TTC549 (cell line): ENCODE data around the gene WWP2.
"Not testable (repeated sequence)": the region's sequence is repeated elsewhere in the genome, so short reads cannot be mapped to it uniquely, and the experiment has no call there.

Source experiments
- FAIRE-seq: peaks from 2 replicates; lab custom pipeline; 2012; peaks lifted over from hg19 to GRCh38; lab: Jason Lieb, UNC

Gene WWP2

DNA sequence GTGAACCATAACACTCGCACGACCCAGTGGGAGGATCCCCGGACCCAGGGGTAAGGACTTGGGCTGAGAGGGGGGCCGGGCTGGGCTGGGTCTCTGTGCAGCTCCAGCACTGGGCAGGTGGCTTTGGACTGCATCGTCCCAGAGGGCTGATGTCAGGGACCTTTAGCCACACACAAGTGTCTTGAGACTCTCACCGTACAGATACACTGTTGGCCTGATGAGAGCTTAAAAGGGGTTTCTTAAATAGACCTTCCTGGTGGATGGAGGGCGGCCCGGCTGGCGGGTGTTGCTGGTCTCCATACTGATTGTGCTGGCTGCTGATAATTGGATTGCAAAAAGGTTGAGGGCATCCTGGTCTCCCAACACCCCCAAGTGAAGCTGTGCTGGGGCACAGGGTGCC is 167.3 kb downstream of the WWP2 start:
- no peak for FAIRE-seq

DNA sequence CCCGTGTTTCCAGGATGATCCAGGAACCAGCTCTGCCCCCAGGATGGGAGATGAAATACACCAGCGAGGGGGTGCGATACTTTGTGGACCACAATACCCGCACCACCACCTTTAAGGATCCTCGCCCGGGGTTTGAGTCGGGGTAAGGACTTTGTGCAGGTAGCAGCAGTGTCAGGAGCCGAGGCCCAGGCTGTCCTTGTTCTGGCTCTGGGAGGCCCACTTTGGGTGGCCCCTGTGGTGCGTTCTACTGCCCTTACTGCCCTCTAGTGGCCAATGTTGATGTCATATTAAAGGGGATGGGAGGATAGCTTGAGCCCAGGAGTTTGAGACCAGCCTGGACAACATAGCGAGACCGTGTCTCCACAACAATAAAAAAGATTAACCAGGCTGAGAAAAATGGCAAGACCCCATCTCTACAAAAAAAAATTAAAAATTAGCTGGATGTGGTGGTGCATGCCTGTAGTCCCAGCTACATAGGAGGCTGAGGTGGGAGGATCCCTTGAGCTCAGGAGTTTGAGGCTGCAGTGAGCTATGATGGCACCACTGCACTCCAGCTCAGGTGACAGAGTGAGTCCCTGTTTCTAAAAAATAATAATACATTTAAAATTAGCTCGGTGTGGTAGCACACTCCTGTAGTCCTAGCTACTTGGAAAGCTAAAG is 168.1 kb downstream of the WWP2 start:
- FAIRE-seq: no peak

DNA sequence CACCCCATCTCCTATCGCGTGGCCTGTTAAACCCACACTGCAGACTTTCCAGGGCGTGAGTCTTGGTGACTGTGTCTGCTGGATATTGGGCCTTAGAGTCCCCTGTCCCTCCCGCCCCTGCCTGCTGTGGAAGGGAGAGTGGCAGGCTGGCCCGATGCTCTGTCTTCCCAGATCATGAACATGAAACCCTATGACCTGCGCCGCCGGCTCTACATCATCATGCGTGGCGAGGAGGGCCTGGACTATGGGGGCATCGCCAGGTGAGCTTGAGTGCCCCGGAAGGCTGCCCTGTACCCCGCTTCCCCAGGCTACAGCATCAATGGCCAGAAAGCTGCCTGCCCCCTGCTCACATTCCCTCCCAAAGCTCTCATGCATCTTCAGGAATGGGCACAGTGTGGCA is 169.5 kb downstream of the WWP2 start:
- FAIRE-seq: no peak

DNA sequence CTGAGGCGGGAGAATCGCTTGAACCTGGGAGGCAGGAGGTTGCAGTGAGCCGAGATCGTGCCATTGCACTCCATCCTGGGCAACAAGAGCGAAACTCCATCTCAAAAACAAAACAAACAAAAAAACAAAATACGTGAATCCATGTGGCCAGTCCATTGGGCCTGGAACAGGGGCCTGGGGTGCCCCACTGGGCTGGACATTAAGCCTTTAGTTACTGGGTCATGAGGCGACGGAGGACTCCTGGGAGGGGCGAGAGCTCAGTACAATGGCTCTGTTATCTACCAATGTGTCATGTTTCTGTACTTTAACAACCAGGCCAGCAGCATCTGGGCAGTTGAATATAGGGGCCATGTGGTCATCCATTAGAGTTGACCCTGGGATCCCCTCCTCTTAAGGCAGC is 170.1 kb downstream of the WWP2 start:
- FAIRE-seq: no peak

DNA sequence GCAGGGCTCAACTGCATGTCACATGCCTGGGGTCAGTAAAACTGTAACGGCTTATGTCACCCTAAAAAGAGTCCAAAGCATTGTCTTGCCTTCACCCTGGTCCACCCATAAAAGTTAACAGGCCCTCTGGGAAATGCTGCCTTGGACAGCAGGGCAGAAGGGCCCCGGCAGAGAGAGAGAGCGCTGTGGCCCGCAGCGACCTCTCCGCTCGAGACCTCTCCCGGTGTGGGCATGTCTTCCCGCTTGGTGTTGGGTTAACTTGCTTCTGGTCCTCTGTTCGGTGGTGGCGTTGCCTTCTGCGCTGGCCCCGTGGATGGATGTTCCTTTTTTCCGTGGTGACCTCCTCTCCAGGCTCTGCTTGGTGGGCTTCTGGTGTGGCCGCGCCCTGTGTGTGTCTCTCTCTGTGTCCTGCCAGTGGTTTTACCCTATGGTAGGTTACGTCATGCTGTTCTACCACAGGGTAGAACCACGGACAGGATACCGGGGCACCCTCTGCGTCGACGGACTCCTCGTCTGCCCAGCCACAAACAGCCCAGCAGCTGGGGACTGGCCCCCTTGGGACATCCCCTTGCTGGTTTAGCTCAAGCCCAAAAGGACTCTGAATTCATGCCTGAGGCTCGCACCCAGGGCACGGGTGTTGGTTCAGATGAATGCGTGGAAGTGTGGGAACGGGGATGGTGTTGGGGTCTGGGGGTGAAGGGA is 170.7 kb downstream of the WWP2 start:
- no peak for FAIRE-seq

DNA sequence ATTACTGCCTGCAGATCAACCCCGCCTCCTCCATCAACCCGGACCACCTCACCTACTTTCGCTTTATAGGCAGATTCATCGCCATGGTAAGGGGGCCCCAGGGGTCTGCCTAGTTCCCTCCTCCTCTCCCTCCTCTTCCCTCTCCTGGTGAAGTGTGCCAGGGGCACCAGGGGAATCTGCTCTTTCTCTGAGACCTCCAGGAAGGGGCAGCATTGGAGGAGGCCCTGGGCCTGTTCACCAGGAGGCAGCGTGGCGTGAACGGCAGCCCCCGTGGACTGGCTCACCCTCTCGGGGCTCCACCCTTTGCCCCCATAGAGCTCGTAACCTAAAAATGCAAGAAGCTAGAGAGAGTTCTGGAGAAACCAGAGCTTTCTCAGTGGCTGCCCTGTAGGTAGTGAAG is 171.9 kb downstream of the WWP2 start:
- no peak for FAIRE-seq

DNA sequence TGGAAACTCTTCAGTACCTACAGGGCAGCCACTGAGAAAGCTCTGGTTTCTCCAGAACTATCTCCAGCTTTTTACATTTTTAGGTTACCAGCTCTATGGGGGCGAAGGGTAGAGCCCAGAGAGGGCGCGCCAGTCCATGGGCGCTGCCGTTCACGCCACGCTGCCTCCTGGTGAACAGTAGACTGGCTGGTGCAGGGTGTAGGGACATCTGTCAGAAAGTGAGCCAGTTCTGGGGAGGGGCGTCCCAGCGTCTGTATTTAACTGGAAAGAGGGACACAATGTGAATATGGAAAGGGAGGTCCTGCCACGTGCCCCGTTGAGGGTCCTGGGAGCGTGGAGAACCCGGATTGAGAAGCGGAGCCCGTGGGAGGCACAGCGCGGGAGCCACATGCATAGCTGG is 172.6 kb downstream of the WWP2 start:
- FAIRE-seq: no peak

DNA sequence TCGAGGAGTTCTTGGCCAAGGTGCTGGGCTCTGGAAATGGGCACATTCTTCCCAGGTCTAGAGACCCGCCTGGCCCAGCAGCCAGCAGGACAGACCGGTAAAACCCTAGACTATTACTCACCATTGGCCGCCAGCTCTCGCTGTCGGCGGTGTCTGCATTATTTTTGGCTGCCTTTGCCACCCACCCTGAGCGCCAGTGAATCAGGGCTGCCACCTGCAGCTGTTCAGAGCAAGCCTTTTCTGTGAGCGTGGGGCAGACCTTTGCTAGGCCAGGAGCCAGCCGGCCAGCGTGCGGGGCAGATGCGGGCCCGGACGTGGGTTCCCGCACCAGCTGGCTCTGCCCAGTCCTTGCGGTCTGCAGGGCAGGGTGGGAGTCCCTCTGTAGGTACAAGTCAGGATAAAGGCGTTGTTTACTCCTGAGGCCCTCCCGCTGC is 173.2 kb downstream of the WWP2 start:
- FAIRE-seq: no peak

DNA sequence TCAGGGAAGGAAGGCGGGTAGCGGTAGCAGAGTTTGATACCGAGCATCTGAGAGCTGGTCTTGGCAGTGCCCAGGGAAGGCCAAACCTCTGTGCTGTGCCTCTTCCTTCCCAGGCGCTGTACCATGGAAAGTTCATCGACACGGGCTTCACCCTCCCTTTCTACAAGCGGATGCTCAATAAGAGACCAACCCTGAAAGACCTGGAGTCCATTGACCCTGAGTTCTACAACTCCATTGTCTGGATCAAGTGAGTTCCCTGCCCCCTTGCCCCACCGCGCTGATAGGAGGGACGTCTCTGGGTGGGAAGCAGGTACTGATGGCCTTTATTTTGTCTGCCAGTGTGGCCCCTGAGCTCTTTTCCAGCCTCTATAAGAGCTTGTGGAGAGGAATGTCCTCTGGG is 173.6 kb downstream of the WWP2 start:
- FAIRE-seq: no peak

DNA sequence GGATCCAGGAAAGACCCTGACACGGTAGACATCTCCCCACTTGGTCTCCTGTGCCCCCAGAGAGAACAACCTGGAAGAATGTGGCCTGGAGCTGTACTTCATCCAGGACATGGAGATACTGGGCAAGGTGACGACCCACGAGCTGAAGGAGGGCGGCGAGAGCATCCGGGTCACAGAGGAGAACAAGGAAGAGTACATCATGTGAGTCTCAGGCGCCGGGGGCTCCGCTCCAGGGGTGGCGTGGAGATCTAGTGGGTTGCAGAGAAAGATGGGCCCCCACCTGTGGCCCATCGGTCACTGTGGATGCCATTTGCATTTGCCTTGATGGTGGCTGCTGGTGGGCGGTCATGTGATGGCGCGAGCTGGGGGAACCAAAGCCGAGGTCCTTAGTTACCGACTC is 174.1 kb downstream of the WWP2 start:
- FAIRE-seq: no peak

DNA sequence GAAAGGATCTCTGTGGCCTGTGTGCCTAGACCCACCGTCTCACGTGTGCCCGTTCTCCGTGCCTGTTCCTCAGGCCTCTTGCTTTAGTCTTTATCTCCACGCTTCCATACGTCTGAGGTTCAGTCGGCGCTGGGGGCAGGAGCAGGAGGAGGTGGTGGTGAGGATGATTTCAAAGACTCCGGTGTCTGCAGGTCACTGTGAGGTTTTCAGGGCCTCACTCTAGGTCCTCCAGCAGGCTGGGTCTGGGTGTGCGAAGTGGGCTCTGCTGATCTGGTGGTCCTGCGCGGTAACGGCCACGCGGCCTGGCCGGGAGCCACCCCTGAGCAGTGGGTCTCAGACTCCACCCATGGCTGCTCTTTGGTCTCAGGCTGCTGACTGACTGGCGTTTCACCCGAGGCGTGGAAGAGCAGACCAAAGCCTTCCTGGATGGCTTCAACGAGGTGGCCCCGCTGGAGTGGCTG is 174.6 kb downstream of the WWP2 start:
- FAIRE-seq: no peak

DNA sequence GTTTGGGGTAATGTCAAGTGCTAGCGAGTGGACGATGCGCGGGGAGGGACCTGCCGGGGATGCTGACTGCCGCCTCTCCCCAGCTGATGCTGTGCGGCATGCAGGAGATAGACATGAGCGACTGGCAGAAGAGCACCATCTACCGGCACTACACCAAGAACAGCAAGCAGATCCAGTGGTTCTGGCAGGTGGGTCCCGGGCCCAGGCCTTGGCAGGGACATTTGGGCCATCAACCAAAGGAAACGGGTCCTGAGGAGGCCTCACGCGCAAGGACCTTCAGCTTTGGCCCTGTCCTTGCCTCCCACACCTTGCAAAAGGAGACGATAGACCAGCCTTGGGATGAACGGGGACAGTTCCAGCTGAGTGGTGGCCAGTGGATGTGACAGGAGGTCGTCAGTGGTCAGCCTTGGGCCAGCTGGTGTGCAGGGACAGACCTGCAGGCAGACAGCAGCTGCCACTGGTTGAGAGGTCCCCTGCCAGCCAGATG is 175.4 kb downstream of the WWP2 start:
- no peak for FAIRE-seq

DNA sequence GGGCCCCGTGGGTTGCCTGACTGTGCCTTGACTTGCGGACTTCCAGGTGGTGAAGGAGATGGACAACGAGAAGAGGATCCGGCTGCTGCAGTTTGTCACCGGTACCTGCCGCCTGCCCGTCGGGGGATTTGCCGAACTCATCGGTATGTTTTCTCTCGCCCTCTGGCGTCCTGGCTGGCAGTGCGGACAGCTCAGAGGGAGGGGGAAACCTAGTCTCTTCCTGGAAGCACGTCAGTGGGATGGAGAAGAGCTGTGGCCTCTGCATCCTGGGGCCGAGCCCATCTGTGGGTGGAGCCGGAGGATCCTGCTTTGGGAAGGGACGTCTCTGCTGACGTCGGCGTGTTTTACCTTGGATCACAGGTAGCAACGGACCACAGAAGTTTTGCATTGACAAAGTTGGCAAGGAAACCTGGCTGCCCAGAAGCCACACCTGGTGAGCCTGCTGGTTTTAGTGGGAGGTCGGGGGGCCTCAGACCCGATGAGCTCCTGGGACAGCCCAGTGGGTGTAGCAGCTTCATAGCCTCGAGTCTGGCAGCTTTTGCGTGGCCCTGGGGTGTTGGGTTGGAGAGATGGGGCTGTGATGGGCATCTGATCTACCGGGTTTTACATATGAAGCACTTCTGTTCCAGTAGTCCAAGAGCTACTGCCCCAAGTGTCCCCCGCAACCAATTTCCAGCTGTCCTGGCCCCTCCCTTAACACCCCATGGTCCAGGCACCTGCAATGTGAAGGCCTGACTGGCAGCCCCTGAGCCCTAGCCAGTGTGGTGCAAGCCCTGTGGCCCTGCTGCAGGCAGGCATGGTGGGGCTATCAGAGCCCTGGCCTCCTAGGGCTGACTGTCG is 177.1 kb downstream of the WWP2 start:
- FAIRE-seq: no peak

DNA sequence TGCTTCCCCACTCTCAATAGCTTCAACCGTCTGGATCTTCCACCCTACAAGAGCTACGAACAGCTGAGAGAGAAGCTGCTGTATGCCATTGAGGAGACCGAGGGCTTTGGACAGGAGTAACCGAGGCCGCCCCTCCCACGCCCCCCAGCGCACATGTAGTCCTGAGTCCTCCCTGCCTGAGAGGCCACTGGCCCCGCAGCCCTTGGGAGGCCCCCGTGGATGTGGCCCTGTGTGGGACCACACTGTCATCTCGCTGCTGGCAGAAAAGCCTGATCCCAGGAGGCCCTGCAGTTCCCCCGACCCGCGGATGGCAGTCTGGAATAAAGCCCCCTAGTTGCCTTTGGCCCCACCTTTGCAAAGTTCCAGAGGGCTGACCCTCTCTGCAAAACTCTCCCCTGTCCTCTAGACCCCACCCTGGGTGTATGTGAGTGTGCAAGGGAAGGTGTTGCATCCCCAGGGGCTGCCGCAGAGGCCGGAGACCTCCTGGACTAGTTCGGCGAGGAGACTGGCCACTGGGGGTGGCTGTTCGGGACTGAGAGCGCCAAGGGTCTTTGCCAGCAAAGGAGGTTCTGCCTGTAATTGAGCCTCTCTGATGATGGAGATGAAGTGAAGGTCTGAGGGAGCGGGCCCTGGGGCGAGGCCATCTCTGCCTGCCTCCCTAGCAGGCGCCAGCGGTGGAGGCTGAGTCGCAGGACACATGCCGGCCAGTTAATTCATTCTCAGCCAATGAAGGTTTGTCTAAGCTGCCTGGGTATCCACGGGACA is 177.9 kb downstream of the WWP2 start:
- FAIRE-seq: no peak

DNA sequence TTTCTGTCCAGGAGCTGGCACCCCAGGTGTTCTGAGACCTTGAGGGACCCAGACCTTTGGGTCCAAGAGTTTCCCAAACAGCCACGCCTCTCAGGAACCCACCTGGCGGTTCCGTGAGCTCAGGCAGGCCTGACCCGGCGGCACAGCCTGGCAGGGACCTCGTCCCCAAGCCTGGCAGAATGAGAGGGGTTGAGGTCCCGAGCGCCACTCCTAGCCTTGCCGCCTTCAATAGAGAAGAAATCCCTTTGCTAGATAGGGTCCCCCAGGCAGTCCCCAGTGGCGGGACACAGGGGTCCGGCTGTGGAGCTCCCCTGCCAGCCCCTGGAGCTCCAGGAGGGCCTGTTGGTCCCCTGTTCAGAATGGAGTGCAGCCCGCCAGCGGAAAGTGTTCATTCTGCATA is 178.5 kb downstream of the WWP2 start:
- FAIRE-seq: no peak

DNA sequence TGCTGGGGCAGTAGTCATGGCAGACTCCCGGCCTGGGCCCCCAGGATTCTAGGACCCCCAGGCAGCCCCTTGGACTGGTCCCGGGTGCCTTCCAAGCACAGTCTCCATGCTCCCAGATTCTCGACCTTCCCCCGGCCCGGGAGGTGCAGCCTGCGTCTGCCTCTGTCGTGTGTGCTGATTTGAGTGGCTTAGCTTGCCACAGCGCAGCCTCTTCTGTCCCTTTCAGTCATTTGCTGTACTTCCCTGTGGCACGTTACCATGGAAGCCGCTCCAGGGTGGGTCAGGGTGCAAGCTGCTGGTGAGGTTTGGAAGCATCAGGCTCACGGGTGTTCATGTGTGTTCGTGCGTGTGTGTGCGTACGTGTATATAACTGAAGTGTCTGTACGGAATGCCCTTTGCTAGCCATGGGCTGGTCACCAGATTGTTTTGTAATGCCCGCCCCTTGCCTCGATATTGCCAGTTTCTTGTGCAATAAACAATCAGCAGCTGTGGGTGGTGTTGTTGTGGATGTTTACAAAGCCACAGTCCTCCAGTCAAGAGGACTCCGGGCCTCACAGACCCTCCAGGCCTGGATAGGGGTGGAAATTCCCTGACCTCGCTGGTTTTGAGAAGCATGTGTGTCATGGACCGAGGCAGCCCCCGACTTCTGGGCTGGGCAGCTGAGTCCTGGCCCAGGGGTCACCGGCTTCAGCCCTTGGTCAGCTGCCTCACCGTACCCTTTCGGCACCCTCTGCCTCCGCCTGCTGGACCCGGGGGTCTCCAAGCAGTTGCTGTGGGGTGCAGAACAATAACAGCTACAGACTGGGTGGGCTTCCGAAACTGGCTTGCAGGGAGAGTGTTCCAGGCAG is 179.3 kb downstream of the WWP2 start:
- no peak for FAIRE-seq

DNA sequence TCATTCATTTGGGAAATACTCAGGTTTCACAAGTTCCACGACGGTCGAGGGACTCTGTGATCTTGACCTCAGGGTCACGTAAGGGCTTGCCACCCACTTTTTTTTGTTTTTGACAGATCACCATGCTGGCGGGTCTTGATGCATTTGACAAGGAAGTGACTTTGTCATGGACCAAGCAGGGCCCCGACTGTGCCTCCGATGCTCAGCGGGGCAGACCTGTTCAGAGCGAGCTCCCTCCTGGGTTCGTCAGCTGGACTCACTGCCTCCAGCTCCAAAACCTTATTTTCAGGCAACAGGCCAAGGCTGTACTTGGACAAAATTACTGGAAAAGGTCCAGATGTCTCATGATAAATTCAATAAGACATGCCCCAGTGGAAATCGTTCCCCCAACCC is 180.0 kb downstream of the WWP2 start:
- FAIRE-seq: no peak

DNA sequence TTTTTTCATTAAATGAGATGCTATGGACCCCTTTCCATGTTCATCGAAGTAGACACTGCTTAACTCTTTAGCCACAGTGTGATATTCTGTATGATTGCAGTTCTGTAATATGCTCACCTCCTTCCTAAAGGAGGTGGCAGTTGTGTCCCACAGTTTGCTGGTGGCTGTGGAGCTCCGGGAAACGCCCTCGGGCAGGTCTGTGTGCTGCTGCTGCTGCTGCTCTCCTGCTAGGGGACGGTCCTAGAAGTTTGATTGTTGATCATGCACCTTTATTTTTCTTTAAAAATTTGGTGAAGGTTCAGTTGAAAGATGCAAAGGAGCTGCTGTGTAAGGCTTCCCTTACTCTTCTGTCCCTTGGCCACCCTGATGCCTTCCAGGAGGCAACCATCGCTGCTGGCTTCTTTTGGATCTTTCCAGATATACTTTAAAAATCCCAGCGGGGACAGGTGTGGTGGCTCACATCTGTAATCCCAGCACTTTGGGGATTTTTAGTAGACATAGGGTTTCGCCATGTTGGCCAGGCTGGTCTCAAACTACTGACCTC is 180.6 kb downstream of the WWP2 start:
- FAIRE-seq: no peak

DNA sequence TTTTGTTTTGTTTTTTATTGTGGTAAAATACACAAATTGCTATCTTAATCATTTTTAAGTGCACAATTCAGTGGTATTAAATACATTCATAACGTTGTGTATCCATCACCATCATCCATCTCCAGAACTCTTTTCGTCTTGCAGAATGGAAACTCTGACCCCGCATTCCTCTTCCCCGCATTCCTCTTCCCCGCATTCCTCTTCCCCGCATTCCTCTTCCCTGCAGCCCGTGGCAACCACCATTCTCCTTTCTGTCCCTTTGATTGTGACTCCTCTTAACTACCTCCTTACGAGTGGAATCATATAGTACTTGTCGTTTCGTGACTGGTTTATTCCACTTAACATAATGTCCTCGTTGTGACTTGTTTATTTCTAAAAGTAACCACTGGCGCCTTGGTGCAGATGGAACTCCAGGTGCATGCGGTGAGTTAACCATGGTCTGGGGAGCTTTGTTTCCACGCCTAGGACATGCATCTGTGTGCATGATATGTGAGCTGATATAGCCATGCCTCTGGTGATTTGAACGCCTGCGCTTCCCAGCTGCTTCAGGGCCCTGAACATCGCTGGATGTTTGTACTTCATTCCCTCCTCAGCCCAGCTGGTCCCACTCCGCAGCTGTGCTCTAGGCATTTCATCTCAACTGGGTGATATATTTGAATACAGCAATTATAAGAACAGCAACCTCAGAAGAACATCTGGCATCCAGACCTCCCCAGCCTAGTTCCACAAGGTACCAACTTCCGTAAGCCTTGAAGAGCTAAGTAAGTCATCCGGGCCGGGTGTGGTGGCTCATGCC is 181.3 kb downstream of the WWP2 start:
- FAIRE-seq: not testable (repeated sequence)

DNA sequence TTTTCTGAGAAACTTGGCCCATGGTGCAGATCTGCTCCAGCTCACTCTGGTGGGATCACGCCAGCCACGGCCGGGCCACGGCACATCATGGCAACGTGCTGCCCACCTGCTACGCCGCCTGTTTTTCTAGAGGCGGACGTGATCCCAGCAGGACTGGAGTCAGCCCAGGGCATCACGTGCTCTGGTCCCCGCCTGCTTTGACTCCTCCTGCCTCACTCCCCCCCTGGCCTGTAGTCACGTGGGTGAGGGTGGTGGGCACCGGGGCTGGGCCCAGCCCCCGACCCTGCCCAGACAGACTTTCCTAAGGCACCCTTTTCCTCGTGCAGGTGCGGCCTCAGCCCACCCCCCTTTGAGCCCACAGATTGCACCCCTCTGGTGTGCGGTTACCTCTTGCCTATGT is 188.3 kb downstream of the WWP2 start:
- not testable (repeated sequence) for FAIRE-seq
